Stimulated activated CD8-positive, alpha-beta memory T cell treated with anti-CD3 and anti-CD28 coated beads, Interleukin-7, amount 100 ng/mL, for 24 hours (primary cell): ENCODE results near the gene SUOX.
"Not testable (repeated sequence)": the region's sequence is repeated elsewhere in the genome, so short reads cannot be mapped to it uniquely, and the experiment has no call there.

Experiments
- DNase-seq: peaks from one replicate; pipeline ENCODE4 v3.0.0-alpha.2; 2020; ENCODE audit warnings: low read depth

Gene SUOX

DNA sequence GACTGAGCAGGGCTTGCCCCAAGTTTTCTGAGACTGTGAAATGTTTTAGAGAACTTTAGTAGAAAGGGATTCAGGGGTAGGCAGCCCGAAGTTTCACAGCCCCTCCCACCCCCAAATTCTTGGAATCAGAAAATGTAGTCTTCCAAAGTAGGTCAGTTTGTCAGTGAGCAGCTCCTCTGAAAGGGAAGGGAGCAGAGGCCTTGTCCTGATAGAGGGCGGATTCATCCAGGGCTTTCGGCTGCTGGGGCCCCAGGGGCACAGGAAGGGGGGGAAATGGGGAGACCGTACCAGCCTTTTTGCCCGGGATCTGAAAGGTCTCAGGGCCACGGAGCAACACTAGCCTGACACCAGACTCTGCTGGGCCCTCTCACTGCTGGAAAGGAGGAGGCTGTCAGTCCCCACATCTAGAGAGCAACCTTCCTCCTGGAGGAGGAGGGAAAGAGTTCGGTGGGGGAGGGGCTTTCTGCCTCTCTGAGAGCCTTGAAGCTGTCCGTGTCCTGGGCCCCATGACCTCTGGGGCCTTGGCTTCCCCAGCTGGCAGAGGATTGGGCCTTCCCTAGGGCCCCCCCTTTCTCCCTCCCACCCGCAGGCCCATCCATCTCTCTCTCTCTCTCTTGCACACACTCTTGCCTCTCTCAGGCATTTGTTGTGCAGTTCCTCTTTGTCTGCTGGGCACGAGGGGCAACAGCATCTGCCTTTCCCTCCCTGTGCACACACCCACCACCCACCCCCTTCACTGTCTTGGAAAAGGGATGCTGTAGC lies 23.5 kb downstream of the SUOX start, which contains the start of gene IKZF4:
TSS of gene IKZF4 (plus strand) at position 621 of the 762 bp plus-strand sequence. CDS start 451 bp downstream, outside the sequence.
- DNase-seq = no peak

DNA sequence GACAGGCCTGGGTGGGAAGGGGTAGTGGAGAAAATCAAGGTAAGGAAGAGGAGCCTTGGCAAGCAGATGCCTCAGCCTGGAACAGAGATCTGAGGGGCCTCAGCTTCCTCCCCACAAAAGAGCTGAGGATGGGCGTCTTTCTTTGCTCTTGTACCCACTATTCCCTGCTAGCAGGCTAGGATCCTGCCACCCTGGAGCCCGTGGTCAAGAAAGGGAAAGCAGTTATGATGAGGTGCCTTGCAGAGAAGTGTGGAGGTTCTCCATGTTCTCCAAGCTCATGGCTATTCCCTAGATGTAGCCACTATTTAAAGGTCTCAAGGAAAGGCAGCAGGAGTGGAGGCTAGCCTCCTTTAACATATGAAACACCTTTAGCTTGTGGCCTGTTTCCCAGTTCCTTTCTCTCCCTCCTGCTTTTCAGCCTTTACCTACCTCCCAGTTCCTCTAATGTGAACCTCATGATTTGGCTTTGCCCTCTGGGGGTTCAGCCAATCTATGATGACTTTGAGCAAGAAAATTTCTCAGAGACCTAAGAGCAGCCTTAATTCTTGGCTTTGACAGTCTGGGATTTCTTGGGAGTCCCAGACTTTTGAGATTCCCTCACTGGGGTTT lies 24.9 kb downstream of the SUOX start:
- no peak for DNase-seq

DNA sequence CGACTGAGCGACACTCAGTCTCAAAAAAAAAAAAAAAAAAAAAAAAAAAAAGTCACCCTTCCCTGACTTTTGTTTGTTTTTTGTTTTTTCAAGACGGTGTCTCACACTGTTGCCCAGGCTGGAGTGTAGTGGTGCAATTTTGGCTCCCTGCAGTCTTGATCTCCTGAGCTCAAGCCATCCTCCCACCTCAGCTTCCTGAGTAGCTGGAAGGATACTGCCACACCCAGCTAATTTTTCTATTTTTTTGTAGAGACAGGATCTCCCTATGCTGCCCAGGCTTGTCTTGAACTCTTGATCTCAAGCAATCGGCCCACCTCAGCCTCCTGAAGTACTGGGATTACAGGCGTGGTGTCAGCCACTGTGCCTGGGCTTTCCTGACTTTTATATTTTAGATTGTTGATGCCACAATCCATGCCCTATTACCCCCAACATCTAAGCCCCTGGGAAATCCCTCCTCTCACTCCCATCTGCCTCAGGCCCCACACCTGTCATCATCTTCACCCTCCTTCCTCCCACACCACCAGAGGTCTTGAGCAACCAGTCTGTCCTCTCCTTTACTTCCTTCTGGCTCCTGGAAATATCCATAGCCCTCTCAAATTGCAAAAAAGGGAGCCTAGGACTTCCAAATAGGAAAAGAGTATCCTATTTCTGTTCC lies 31.6 kb downstream of the SUOX start:
- no peak for DNase-seq

DNA sequence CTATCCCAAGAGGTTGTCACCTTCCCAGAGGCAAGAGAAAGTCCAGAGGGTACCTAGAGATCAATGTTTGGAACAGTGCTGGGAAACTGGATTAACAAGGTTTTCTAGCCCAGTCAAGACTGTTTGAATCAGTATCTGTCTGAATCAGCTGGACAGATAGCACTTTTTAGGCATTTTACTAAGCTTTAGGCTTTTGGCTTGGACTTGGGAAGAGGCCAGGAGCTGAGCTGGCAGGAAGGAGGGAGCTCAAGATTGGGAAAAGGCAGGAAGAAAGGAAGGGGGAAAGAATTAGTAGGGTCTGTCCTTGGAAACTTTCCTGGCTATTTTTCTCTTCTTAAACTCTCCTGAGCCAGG lies 32.1 kb downstream of the SUOX start:
- no peak for DNase-seq

DNA sequence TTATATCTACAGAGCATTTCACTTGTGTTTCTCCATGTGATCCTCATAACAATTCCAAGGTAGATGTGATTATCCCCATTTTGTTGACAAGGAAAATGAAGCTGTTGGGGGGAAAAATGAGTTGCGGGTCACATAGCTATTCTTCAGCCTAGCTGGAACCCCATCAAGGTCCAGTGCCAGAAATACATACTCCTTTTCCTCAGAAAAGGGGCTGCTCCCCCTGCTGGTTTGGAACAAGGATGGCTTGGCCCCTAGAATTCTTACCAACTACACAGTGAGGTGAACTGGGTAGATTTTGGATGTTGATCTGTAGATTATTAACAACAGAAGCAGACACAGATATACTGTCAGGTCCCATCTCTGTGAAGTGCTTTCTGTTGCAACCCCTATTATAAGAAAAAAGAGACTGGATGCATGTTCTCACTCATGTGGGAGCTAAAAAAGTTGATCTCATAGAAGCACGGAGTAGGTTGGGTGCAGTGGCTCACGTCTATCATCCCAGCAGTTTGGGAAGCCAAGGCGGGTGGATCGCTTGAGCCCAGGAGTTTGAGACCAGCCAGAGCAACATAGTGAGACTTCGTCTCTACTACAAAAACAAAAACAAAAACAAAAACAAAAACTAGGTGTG lies 32.7 kb downstream of the SUOX start:
- no peak for DNase-seq

DNA sequence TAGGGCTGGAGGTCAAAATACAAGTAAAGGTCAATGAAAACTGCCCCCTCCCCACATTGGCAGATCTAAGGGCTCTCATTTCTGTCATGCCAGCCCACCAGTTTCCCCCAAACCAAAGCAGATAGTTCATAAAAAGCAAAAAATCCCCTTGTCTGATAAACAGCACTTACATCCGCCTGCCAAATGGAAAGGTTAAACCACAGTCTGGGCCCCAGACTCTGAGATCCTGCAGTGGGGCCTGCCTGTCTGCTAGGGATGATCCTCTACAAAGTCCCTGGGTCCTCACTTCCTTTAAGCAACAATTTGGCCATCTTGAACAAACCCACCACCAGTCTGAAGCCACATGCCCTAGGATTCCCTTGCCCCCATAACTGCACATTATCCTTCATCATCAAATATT lies 34.9 kb downstream of the SUOX start:
- DNase-seq = no peak

DNA sequence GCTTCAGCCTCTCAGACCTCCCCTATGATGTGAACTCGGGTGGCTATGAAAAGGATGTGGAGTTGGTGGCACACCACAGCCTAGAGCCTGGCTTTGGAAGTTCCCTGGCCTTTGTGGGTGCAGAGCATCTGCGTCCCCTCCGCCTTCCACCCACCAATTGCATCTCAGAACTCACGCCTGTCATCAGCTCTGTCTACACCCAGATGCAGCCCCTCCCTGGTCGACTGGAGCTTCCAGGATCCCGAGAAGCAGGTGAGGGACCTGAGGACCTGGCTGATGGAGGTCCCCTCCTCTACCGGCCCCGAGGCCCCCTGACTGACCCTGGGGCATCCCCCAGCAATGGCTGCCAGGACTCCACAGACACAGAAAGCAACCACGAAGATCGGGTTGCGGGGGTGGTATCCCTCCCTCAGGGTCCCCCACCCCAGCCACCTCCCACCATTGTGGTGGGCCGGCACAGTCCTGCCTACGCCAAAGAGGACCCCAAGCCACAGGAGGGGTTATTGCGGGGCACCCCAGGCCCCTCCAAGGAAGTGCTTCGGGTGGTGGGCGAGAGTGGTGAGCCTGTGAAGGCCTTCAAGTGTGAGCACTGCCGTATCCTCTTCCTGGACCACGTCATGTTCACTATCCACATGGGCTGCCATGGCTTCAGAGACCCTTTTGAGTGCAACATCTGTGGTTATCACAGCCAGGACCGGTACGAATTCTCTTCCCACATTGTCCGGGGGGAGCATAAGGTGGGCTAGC lies 37.7 kb downstream of the SUOX start:
- no peak for DNase-seq

DNA sequence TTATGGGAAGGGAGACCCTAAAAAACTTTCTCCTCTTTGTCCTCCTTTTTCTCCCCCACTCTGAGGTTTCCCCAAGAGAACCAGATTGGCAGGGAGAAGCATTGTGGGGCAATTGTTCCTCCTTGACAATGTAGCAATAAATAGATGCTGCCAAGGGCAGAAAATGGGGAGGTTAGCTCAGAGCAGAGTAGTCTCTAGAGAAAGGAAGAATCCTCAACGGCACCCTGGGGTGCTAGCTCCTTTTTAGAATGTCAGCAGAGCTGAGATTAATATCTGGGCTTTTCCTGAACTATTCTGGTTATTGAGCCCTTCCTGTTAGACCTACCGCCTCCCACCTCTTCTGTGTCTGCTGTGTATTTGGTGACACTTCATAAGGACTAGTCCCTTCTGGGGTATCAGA lies 40.1 kb downstream of the SUOX start:
- DNase-seq = no peak

DNA sequence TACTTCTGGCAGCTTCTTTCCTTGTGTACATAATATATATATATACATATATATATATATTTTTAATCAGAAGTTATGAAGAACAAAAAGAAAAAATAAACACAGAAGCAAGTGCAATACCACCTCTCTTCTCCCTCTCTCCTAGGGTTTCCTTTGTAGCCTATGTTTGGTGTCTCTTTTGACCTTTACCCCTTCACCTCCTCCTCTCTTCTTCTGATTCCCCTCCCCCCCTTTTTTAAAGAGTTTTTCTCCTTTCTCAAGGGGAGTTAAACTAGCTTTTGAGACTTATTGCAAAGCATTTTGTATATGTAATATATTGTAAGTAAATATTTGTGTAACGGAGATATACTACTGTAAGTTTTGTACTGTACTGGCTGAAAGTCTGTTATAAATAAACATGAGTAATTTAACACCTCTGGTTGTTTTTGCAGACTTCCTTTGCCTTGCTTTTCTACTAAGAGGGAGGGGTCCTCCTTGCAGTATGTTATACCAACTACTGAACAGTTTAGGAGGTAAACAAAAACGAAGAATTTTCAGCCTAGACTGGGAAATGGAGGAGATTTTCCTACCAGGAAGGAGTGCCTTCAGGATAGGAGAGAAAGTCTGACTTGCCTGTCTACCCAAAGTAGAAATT lies 41.1 kb downstream of the SUOX start:
- no peak for DNase-seq

DNA sequence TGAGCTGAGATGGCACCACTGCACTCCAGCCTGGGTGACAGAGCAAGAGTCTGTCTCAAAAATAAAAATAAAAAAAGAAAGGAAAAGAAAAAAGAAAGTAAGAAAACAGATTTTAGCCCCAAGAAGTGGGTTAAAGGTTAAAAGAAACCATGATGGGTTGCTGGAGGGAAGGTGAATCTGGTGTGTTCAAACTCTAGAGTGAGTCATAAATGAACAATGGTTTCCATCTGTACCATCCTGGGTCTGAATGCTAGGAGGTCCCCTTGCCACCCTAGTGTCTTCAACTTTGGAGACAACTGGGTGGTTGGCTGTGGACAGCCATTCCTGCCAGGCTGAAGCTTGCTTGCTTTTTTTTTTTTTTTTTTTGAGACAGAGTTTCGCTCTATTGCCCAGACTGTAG lies 43.1 kb downstream of the SUOX start:
- no peak for DNase-seq

DNA sequence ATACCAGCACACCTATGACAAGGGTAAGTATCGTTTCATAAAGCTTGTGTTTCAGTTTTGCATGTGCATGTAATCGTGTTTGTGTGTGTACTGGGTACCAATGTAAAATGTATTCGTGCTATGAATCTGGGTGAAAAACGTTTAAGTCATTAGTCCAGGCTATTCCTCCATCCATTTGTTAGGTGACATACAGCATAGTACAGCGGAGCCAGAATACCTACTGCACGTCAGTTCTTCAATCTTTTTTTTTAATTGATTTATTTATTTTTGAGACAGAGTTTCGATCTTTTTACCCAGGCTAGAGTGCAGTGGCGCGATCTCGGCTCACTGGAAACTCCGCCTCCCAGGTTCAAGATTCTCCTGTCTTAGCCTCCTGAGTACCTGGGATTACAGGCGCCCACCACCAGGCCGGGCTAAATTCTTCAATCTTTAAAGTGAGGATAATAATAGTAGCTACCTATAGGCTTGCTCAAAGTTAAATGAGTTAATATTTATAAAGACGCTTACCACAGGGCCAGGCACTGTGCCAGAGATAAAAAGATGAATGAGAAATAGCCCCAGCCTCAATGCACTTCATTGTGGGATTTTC lies 44.0 kb downstream of the SUOX start:
- DNase-seq = no peak

DNA sequence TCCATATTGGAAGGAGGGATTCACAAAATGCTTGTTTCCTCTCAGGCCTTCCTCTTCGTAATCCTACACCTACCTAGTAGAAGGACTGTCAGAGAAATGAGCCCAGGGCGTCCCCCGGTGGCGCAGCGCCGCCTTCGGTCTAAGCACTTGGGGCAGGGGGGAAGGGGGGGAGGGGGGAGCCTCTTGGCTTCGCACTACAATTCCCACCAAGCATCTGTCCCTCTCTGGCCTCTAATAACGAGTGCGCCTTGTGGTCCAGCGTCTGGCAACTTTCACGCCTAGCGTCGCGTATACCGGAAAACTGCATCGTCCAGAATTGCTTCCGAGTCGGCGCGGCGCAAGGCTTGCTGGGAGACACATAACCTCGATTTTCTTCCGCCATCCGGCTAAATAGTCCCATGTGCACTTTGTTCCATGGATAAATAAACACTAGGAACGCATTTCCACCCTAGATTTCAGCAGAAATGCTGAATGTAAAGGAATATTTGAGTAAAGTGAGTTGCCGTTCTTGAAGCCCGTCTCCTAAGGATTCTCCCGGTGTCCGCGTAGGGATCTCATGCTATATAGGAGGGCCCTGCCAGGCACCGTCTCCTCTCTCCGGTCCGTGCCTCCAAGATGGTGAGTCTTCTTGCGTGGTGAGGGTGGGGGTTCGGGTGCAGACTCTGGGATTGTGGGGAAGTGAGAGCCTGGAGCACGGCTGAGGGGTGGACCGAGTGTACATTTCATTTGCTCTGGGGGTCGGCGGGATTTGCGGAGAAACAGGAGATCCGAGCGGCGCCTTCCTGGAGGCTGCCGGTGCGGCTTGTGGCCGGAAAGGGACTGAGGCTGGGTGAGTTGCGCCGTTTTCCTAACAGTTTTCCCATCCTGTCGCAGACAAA lies 44.7 kb downstream of the SUOX start, which contains the start of gene RPS26:
TSS of gene RPS26 (plus strand) at position 367 of the 878 bp plus-strand sequence. CDS start at position 616, 249 bp downstream.
- peak; percentile 81 for DNase-seq

DNA sequence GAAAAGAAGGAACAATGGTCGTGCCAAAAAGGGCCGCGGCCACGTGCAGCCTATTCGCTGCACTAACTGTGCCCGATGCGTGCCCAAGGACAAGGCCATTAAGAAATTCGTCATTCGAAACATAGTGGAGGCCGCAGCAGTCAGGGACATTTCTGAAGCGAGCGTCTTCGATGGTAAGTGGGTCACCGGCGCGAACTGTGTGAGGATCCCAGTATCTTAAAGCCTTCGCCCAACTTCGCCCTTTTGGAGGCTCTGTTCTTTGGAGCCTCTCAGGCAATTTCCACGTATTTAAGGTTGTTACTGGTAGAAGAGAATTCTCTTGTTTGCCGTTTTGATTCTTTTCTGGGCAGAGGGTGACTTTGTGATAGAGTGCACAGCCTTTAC lies 45.3 kb downstream of the SUOX start:
- DNase-seq = not testable (repeated sequence)

DNA sequence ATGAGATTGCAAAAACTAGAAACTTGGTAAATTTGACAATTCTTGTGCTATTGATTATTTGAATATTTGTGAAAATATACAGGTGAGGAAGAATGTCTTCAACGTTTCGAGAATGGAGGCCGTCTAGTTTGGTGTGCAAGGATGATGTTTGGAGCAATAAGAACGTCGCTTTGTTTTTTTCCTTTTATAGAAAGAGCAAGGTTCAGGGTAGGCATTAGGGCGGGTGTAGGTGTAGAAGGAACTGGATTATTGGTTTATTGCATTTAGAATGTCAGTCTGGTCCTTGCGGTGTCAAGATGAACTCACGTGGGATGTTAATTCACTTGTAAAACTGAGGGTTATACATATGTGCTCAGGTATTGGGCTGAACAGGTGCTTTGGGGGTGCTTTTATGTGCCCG lies 45.8 kb downstream of the SUOX start:
- DNase-seq = no peak

DNA sequence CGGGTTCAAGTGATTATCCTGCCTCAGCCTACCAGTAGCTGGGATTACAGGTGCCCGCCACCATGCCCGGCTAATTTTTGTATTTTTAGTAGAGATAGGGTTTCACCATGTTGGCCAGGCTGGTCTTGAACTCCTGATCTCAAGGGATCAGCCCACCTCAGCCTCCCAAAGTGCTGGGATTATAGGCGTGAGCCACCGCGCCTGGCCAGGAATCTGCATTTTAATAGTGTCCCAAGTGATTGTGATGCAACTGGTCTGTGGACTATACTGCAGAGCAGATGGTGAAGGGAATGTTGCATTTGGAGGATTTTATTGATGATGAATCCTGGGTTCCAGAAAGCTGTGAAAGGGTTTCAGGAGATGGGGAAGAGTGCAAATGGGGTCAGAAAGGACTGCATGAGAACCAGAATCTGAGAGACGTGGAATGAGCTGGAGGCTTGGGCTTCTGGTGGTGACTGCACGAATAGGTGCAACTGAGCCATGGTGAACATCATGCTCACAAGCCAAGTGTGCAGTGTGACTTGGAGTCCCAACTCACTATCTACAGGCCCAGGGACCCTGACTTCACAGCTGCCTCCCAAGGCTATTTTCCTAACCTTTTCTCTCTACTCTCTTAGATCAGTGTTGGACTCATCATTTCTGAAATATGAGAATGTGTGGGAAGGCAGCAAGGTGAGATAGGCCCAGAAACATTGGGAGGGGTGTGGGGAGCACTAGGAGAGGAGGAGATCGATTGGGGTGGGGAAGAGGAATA lies 49.1 kb downstream of the SUOX start:
- DNase-seq = no peak

DNA sequence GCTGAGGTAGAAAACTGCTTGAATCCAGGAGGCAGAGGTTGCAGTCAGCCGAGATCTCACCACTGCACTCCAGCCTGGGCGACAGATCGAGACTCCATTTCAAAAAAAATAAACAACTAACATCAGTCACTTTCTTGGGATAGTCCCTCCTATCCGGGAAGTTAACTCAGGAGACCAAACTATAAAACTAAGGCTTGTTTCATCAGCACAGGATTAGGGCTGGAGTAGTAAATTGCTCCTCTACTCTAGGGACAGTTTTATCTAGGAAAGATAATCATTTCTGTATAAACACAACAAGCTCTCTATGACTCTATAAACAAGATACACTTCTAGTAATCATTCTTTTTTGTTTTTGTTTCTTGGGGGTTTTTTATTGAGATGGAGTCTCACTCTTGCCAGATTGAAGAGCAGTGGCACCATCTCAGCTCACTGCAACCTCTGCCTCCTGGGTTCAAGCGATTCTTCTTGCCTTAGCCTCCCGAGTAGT lies 56.4 kb downstream of the SUOX start:
- no peak for DNase-seq
